GM21367 (cell line): ENCODE results near the gene MED20.

ENCODE experiments used
- ATAC-seq: cut with Tn5 transposase; IDR thresholded peaks from one replicate; pipeline ENCODE4 v1.9.1; 2021; ENCODE audit not compliant: unreplicated experiment

The MED20 gene

DNA sequence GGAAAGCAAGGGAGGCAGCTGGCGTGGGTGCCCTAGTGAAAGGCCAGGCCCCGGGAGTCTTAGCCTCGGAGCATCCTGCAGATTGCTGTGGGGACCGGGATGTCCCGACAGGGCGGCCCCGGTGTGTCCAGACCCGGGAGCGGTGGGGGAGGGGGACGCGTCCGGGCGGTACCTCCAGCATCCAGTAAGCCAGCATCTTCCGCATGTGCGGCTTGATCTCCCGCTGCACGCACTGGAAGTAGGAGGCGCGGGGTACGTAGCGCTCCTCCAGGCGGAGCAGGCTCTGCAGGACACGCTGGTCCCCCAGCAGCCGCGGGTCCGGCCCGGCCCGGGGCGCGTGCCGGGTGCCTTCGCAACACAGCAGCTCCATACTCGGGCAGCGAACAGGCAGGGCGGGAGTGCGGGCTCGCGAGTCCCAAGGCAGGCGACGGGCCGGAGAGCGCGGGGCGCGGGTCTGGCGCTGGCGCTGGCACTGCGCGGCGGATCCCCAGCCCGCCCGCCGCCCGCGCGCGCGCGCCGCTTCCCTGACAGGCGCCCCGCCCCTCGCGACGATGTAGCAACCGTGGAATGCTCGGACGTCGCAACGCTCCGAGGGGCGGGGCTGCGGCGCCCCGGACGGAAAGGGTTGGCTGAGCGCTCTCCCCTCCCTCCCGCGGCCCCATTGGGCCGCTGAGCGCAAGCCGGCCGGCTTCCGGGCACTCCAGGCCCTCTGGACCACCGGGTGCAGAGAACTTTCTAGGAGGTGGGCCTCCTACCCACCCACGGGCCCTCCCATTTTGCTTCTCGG lies 20.5 kb upstream of the MED20 start, which contains the start of gene CCND3:
CCND3 (minus strand) TSS at position 529 of the 787 bp plus-strand sequence; CDS start at position 370, 159 bp downstream.
- ATAC-seq = peak; percentile 84

DNA sequence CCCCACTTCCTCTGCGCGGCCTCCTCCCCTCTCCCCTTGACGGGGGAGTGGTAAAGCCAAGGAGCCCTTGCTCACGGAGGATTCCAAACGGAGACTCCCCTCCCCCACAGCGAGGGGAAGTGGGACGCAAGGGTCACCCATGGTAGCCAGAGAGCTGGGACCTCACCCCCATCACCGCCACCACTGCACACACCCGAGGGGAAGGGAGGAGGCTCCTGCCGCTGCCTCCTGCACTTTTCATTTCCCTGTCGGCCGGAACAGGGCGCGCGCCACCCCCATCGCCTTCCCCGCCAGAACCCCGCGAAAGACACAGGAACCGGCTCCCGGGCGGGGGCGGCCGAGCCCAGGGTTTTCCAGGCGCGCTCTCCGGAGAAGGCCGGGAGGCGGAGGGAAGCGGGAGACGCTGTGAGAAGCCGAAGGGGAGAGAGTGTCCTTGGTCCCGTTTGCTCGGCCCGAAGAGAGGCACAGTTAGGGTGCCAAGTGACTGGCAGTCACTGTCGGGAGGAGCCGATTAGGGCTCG lies 19.9 kb upstream of the MED20 start:
- no peak for ATAC-seq

DNA sequence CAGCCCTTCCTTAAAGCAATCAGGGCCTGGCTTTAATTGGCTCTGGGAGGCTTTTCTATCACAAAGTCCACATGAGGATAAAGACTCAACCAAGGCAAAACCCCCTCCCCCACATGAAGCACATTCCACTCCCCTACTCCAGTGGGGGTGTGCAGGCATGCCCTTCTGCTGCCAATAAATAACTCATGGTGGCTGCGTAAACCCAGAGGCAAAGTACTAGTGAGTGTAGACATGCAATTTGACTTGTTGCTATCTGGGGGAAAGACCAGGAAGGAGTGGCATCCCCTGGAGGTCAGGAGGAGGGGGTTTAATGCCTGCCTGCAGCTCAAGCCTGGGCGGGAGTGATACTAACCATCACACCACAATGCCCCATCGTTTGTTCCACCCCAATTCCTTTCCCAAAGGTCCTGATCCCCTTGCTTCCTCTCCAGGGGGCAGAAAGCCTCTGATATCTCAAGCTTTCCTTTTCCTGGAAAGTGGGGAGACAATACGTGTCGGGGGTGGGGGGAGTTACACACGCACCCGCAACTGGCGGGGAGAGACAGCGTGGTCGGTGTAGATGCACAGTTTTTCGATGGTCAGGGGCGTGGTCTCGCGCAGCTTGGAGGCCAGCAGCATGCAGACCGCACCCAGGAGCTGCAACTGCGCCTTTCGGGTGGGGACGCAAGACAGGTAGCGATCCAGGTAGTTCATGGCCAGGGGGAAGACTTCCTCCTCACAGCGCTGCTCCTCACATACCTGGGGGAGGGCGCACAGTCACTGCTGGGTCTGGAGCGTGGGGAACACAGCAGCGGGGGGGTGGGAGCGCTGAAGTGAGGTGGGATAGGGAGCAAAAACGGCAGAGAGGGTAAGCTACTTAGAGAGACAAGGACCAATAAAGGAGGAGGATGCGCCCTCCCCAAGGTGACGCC lies 19.2 kb upstream of the MED20 start:
- ATAC-seq = no peak

DNA sequence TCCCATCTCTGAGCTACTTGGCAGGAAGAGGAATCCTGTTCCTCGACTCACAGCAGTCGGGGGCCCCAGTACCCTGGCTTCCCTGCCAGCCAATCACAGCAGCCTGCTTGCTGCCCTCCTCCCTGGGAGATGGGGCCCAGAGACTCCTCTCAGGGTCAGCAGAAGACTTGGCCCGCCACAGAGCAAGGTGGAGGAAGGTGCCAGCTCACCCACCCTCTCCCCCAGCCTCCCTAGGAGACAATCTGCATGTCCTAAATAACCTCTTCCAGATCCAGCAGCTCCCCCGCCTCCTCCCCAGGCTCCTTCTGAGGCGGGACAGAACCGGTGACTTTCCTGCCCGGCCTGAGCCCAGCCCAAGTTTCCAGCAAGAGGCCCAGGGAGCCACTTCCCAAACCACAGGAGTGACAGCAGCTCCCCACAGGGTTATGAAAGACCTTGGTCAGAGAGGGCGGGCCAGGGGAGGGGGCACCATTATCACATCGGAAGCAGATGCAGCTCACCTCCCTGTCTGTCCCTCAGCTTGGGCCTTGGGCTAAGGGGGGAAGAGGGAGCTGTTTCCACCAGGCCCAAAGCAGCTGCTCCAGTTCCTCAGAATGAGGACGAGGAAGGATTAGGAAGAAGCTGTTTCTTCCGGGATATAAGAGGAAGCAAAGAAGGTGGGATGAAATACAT lies 18.4 kb upstream of the MED20 start:
- ATAC-seq = no peak

DNA sequence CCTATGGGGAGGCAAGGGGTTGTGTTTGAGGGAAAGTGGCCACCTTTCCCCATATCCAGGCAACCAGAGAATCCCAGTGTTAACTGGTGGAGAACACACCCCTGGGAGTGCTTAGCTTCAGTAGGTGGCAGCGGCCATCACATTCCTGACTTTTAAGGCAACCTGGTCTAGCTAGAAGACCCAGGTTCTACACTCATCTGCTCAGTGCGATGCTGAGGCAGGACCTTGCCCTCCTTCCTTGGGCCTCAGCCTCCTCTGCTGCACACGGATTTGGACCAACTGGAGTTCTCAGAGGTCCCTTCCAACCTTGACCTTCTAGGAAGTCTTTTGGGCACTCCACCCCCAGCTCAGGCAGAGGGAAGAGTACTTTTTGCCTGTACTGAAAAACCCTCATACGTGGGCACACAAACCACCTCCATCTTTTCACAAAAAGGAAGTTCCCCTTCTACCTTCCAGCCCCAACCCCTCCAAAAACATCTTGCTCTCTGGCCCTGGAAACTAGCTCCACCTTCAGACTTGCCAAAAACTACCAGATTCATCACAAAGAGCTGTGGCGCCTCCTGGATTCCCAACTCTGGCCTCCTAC lies 17.7 kb upstream of the MED20 start:
- no peak for ATAC-seq

DNA sequence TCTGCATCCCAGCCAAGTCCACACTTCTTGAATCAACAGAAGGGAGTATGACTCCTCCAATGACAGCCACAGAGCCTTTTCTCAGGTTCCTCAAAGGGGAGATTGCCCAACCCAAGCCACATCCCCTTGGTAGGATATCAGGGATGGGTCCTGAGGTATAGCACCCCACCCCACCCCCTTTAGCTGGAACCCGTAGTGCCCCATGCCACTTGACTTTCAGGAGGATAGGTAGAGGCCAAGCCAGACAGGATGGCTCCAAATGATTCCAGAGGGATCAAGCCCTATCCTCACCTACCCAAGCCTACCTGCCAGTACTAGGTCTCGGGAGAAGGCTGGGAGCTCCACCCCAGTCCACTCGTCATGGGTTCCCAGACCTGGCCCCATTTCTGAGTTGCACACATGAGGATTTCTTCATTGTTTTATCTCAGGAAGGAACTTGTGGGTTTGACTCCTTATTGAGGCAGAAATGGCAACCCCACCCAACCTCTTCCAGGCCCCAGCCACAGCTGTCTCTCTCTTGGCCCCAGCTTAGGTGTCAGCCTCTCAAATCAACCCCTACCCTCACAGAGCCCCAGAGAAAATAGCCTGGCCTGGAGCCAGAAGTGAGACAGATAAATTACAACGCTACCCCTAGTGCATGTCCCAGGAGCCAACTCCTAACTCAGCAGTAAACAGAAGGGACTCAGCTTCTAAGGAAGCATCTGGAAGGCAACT lies 17.1 kb upstream of the MED20 start:
- ATAC-seq = no peak

DNA sequence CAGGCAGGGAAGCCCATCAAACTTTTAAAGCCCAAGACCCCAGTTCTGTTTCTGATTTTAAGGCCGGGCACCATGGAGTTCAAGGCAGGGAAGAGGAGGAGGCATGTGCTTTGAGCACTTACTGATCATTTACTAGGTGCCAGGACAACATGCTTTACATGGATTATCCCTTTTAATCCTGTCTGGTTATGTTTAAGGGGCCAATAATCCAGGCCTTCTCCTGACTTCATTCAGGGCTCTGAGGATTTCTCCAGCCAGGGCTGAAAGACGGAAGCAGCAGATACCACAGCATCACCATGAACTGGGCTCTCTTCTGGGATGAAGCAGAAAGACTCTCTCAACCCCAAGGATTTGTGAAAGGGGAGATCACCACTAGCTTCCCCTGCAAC lies 16.5 kb upstream of the MED20 start:
- ATAC-seq = no peak

DNA sequence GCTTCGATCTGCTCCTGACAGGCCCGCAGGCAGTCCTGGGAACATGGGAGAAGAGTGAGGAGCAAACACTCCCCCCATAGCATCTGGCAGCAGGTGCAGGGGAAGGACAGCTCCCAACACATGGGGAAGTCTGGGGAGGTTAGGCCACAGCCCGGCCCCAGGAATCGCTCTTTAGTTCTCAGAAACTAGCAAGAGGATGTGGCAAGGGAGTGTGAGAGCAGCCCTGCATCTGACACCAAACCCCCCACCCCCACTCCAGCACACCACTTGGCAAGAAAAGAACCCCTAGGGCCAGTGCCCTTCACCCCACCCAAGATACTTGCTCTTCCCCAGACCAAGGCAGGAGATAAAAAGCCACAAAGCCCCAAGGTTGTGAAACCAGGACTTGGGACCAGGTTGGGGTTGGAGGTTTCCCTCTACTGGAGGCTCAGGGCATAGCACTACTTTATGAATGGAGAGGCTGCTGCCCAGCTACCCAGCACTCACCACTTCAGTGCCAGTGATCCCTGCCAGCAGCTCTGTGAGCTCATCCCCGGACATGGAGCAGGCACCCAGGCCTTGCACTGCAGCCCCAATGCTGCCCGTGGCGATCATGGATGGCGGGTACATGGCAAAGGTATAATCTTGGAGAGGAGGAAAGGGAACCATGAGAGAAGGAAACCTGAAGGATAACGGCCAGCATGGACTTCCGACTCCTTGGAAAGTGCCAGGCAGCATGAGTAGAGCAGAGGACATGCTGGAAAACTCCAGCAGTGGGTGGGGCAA lies 15.3 kb upstream of the MED20 start:
- peak; percentile 60 for ATAC-seq

DNA sequence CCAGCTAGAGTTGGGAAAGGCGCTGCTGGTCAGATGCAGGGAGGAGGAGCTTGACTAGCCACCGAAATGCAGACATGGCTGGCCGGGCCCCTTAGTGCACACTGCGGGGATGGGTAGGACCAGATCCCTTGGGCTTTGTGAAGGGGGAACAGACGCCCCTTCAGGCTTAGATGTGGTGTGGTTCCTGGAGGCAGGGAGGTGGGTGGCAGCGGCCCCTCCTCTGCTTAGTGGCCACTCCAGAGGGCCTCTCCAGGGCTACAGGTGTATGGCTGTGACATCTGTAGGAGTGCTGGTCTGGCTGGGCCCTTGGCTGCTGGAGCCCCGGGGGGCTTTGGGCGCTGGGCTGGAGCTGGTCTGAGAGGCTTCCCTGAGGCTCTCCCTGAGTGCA lies 14.7 kb upstream of the MED20 start:
- no peak for ATAC-seq

DNA sequence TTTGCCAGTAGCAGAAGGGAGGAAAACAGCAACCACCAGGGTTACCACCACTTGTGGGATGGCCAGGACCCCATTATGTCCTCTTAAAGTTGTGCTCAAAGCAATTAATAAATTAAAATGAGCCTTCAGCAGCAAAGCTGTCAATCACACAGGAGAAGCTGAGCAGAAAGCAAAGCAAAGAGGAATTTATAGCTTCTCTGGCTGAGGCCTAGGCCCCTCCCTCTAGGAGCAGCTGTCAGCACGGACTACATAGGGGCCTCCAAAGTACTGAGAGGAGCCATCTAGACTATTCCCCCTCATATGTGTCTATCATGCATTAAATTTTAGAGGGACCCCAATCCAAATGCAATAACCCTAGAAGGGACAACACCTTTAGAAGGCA lies 14.2 kb upstream of the MED20 start:
- ATAC-seq = no peak

DNA sequence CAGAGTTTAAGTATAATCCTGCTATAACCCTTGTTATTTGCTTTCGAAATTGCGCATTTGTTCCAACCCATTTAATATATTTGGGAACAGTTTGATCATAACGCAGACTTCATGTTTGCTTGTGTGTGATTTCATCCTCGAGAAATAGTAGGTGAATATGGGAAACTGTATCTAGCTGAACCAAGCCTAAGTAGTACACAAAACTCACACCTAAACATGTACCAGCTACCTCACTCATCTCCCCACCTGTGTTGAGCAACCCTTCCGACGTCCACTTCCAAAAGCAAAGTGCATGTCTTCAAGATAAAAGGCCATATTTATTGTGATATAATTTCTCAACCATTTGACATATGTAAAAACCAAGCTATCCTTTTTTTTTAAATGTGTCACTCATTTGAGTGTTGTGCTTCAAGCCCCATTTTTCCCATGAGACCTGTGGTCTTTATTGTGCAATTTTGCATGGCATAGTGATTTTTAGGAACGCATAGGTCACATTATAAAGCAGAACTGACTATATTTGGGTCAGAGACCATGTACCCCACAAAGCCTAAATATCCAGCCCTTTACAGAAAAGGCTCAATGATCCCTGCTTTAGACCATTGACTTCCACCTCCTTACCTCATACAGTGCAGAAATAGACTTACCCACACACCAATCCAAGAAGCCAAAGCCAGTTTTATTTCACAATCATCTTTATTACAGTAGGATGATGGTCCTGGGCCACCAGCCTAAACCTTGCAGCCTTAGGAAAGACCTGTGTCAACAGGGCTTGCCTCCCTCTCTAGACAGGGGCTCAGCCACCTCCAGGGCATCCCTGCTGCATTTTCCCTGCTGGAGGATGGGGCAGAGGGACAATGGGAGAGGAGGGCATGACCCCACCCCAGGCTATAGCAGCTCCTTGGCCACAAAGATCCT lies 13.6 kb upstream of the MED20 start:
- ATAC-seq = no peak

DNA sequence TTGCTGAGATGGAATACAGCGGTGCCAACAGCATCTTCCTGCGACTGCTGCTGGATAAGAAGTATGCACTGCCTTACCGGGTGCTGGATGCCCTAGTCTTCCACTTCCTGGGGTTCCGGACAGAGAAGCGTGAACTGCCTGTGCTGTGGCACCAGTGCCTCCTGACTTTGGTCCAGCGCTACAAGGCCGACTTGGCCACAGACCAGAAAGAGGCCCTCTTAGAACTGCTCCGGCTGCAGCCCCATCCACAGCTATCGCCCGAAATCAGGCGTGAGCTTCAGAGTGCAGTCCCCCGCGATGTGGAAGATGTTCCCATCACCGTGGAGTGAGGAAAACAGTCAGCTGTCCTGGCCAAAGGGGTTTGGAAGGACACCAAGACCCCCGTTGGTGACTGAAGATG lies 11.4 kb upstream of the MED20 start:
- no peak for ATAC-seq

DNA sequence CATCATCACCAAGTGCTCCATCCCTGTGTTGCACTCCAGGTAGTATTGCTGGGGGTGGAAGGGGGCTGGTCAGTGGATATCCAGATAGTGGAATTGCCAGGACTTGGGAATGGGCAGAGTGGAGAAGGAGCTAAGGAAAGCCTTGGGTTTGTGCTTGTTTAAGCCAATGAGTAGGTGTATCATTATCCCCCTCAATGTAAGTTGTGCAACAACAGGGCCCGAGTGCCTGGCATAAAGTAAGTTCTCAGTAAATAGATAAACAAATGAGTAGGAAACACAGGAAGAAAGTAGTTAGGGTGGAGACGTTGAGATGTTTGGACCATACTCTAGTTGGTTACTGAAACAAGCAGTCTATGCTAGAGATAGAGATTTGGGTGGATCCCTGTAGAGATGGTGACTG lies 10.9 kb upstream of the MED20 start:
- no peak for ATAC-seq

DNA sequence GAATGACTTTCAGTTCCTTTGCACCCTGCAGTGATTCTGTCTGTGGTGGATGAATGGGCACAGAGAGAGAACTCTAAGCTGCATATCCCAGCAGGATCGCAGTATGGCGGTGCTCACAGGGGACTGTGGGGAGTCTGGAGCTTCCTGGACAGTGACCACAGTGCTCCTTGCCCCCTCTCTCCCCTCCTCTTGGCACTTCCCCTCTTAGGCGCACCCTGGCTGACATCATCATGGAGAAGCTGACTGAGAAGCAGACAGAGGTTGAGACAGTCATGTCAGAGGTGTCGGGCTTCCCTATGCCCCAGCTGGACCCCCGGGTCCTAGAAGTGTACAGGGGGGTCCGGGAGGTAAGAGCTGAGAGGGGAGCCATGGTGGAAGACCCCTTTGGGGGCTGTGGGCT lies 9.0 kb upstream of the MED20 start:
- no peak for ATAC-seq

DNA sequence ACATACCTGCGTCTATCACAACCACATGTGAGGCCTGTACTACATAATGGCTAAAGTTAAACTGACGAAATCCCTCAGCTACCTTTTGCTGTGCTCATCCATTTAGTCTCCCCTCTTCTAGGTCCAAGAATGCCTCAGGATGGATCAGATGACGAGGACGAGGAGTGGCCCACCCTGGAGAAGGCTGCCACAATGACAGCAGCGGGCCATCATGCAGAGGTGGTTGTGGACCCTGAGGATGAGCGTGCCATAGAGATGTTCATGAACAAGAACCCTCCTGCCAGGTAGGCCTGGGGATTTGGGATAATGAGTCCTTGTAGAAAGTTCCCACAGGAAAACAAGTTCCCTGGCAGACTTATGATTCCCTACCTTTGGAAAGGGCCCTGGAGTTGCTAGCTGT lies 6.3 kb upstream of the MED20 start:
- no peak for ATAC-seq

DNA sequence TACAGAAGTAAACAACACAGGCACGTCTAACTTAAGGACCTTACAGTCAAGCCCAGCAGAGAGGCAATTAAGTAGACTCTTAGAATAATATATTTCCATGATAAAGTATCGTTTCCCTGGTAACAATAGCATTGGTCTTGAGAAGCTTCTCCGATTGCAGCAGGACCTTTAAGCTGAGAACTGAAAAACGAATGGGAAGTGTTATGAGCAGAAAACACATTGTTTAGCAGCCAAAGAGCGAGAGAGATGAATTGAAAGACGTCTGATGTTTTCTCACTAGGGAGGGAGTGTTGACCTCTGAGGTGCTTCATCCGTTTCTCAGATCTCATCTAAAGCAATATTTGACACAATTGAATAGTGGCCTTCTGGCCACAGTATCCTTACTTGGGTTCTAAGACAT lies 1.2 kb upstream of the MED20 start:
- no peak for ATAC-seq

DNA sequence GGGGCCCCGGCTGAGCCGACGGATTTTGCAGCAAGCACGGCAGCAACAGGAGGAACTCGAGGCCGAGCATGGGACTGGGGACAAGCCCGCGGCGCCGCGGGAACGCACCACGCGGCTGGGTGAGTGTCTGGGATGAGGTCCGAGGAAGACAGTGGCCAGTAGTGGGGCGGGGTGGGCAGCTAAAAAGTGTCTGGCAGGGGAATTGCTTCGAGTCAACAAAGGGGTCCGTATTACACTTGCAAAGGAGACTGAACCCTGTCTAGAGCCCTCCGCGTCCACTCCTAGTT lies 716 bp upstream of the MED20 start:
- no peak for ATAC-seq

DNA sequence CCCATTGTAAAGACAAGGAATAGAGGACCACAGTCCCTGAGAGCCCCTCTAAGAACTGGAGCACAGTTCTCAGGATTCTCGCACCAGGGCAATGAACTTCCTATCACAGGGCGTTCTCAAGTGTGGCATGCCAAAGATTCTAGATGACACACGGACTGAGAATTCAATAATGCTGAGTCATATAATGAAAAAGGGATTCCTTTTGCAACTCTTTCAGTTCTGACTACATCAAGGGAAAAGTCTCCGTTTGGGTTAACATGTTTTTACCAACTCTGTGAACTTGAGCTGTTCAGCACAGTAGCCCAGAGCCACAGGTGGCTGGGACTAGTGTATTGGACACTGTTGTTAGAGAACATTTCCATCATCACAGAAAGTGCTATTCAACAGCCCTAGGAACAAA lies 3.4 kb downstream of the MED20 start:
- no peak for ATAC-seq
